Thoracic aorta (tissue), 2 donors: ENCODE results near the gene COL28A1. TPM values are rescaled to one million over a fixed set of nuclear protein-coding genes. Genes with fewer than 3 reads are reported as not detected.

Experiments
- ATAC-seq: fragments of 150-250 bp; one replicate; pipeline ENCODE4 v1.8.0; 2017; ENCODE audit warnings: low read depth; ENCODE audit not compliant: insufficient number of reproducible peaks, low FRiP score
- DNase-seq: peaks from one replicate; pipeline ENCODE4 v3.0.0-alpha.2; 2020; ENCODE audit warnings: low spot score
- H3K27ac ChIP-seq, 2 donors: fragments of 200-600 bp; sonication (generic); 1 replicate in 1 of 2; 2 replicates in 1 of 2; pipeline ENCODE4 v1.5.1; 2016; ENCODE audit warnings: mild to moderate bottlenecking in 2 of 2, moderate library complexity in 2 of 2
- H3K27me3 ChIP-seq: fragments of 200-600 bp; sonication (generic); replicated peaks from 2 replicates; pipeline ENCODE4 v1.6.0; 2016; ENCODE audit warnings: mild to moderate bottlenecking; ENCODE audit not compliant: insufficient read depth
- H3K36me3 ChIP-seq: fragments of 200-600 bp; sonication (generic); one replicate; pipeline ENCODE4 v1.5.1; 2016
- H3K4me1 ChIP-seq, 2 donors: fragments of 200-600 bp; sonication (generic); 1 replicate in 1 of 2; 2 replicates in 1 of 2; pipeline versions ENCODE4 v1.5.1 to v1.6.0; 2016; ENCODE audit warnings: low read depth in 2 of 2, mild to moderate bottlenecking in 1 of 2; ENCODE audit not compliant: control insufficient read depth in 1 of 2
- H3K4me3 ChIP-seq: fragments of 200-600 bp; sonication (generic); 2 replicates; pipeline ENCODE4 v1.5.1; 2016; ENCODE audit warnings: mild to moderate bottlenecking
- H3K9me3 ChIP-seq: fragments of 200-600 bp; sonication (generic); 2 replicates; pipeline ENCODE4 v1.5.1; 2016
- CTCF ChIP-seq: fragments of 200-600 bp; sonication (generic); IDR thresholded peaks from one replicate; pipeline ENCODE4 v1.5.1; 2019; ENCODE audit warnings: antibody characterized with exemption
- total RNA-seq, 2 donors: library from RNA; depleted of rRNA; stranded (reverse); fragments of >200 nt; gene quantifications; one replicate each; pipeline versions ENCODE4 v1.1.0 to v1.2.3, GENCODE V29; 2016

The COL28A1 gene
- total RNA-seq, 2 donors from 2014 or later, result 2.4 to 3.0 TPM

- Histone ChIP-seq H3K4me1 (no peaks in the 10 kb centered on the region), H3K27me3 (no peaks in the 10 kb centered on the region), H3K36me3 (no peaks in the 10 kb centered on the region), H3K27ac (no peak overlapping the region), H3K4me3 (no peak overlapping the region), H3K9me3 (no peaks in the 10 kb centered on the region)
- no peak for DNase-seq
- no peak for ATAC-seq
- TF ChIP-seq CTCF, result no peak
These were observed 40.5 kb downstream of the COL28A1 start for GRCh38 chr7:7495171-7495570.

- H3K27ac ChIP-seq, result no peak overlapping the region
- TF ChIP-seq CTCF, result no peak
- DNase-seq, result no peak
- H3K27me3 ChIP-seq, result no peaks in the 10 kb centered on the region
- H3K9me3 ChIP-seq, result peaks cover 3% of the 10 kb centered on the region
- no peaks in the 10 kb centered on the region for H3K4me1 ChIP-seq
- no peak for ATAC-seq
- no peak overlapping the region for H3K4me3 ChIP-seq
- H3K36me3 ChIP-seq, result no peaks in the 10 kb centered on the region
These were observed 44.6 kb downstream of the COL28A1 start for GRCh38 chr7:7491044-7491443.

GRCh38 chr7:7490003-7490402 is 45.7 kb downstream of the COL28A1 start:
- DNase-seq (no peak), ATAC-seq (no peak)
- H3K4me3 ChIP-seq, result no peak overlapping the region
- no peaks in the 10 kb centered on the region for H3K36me3 ChIP-seq
- peaks cover 3% of the 10 kb centered on the region for H3K9me3 ChIP-seq
- H3K4me1 ChIP-seq, result no peaks in the 10 kb centered on the region
- no peaks in the 10 kb centered on the region for H3K27me3 ChIP-seq
- no peak for TF ChIP-seq CTCF
- H3K27ac ChIP-seq, result no peak overlapping the region

GRCh38 chr7:7489546-7489945 is 46.1 kb downstream of the COL28A1 start:
- ATAC-seq, result no peak
- no peaks in the 10 kb centered on the region for H3K4me1 ChIP-seq
- H3K4me3 ChIP-seq, result no peak overlapping the region
- no peaks in the 10 kb centered on the region for H3K27me3 ChIP-seq
- no peaks in the 10 kb centered on the region for H3K36me3 ChIP-seq
- H3K9me3 ChIP-seq, result peaks cover 3% of the 10 kb centered on the region
- no peak overlapping the region for H3K27ac ChIP-seq
- no peak for TF ChIP-seq CTCF
- DNase-seq, result no peak

- Histone ChIP-seq H3K4me1 (no peaks in the 10 kb centered on the region), H3K27me3 (no peaks in the 10 kb centered on the region), H3K27ac (no peak overlapping the region), H3K9me3 (peaks cover 3% of the 10 kb centered on the region), H3K36me3 (no peaks in the 10 kb centered on the region), H3K4me3 (no peak overlapping the region)
- TF ChIP-seq CTCF, result no peak
- ATAC-seq (no peak), DNase-seq (no peak)
These were observed 49.3 kb downstream of the COL28A1 start for GRCh38 chr7:7486362-7486761.
